HepG2 (cell line): ENCODE measurements around the gene RASSF7. TPM values are rescaled to one million over a fixed set of nuclear protein-coding genes. Genes with fewer than 3 reads are reported as not detected.
A peak's percentile ranks its signal among the peaks of the same experiment; 100 is the strongest.

ENCODE experiments used
- HES4 ChIP-seq: sonication (generic); formaldehyde crosslinking; IDR thresholded peaks from 2 replicates; pipeline ENCODE4 v1.9.0; 2021; ENCODE audit warnings: mild to moderate bottlenecking, missing genetic modification reagents, borderline replicate concordance
- KDM5A ChIP-seq: fragments of 200-600 bp; sonication (generic); IDR thresholded peaks from 2 replicates; pipeline ENCODE4 v1.7.0; 2018; ENCODE audit warnings: antibody characterized with exemption, mild to moderate bottlenecking, low read length, borderline replicate concordance
- NFKB2 ChIP-seq: sonication (generic); formaldehyde crosslinking; IDR thresholded peaks from 2 replicates; pipeline ENCODE4 v1.4.0; 2020; ENCODE audit warnings: missing genetic modification reagents, borderline replicate concordance
- RAD21 ChIP-seq: fragments of 450-650 bp; formaldehyde crosslinking; IDR thresholded peaks from 2 replicates; pipeline ENCODE4 v1.5.0; 2020; ENCODE audit warnings: mild to moderate bottlenecking
- RBM22 ChIP-seq: fragments of 200-400 bp; formaldehyde crosslinking; optimal IDR thresholded peaks from 2 replicates; pipeline ENCODE3; 2017; ENCODE audit warnings: mild to moderate bottlenecking, low read length, moderate library complexity
- SRSF9 ChIP-seq: fragments of 200-400 bp; formaldehyde crosslinking; IDR thresholded peaks from 2 replicates; pipeline ENCODE4 v1.6.1; 2018; ENCODE audit warnings: borderline replicate concordance, mild to moderate bottlenecking, low read depth, low read length; ENCODE audit not compliant: insufficient read depth, poor library complexity, severe bottlenecking
- ZFP82 ChIP-seq: sonication (generic); formaldehyde crosslinking; IDR thresholded peaks from 2 replicates; pipeline ENCODE4 v1.5.1; 2020; ENCODE audit warnings: mild to moderate bottlenecking, missing genetic modification reagents, borderline replicate concordance
- ZNF333 ChIP-seq: sonication (generic); formaldehyde crosslinking; IDR thresholded peaks from 2 replicates; pipeline ENCODE4 v1.4.0; 2020; ENCODE audit warnings: mild to moderate bottlenecking, missing genetic modification reagents, borderline replicate concordance
- polyA plus RNA-seq, 8 experiments: library from polyadenylated mRNA; depleted of rRNA in 3 of 8; stranded (reverse) in 7 of 8; unstranded in 1 of 8; fragments of >200 nt; fragmentation: Illumina TruSeq in 4 of 8; extraction: Trizol in 4 of 8; gene quantifications; 2 replicates each; pipeline versions ENCODE4 v1.2.1 to v1.2.3, GENCODE V29; 2011 to 2016; ENCODE audit warnings: low read depth in 4 of 8, missing spikeins in 1 of 8, mixed read lengths in 1 of 8; ENCODE audit not compliant: insufficient read depth in 1 of 8
- total RNA-seq, 5 experiments: library from RNA; depleted of rRNA; stranded (reverse); fragments of >200 nt; fragmentation: Illumina TruSeq; extraction: Trizol; gene quantifications; 2 replicates each; pipeline ENCODE4 v1.2.3, GENCODE V29; 2016; ENCODE audit warnings: low read depth in 1 of 5
- TF ChIP-seq, protein P1 (sequence below): sonication (generic); formaldehyde crosslinking; IDR thresholded peaks from 2 replicates; pipeline ENCODE4 v1.4.0; 2020; ENCODE audit warnings: missing genetic modification reagents, borderline replicate concordance
- TF ChIP-seq, protein P2 (sequence below): sonication (generic); formaldehyde crosslinking; IDR thresholded peaks from 2 replicates; pipeline ENCODE4 v1.4.0; 2020; ENCODE audit warnings: missing genetic modification reagents
- TF ChIP-seq, protein P3 (sequence below): IDR thresholded peaks from 2 replicates; pipeline ENCODE4 v1.6.1; 2016; ENCODE audit warnings: control low read depth
- TF ChIP-seq, protein P4 (sequence below): sonication (generic); formaldehyde crosslinking; IDR thresholded peaks from 2 replicates; pipeline ENCODE4; 2020; ENCODE audit warnings: missing genetic modification reagents, mild to moderate bottlenecking, borderline replicate concordance
- TF ChIP-seq, protein P5 (sequence below): IDR thresholded peaks from 2 replicates; pipeline ENCODE4 v1.6.1; 2016; ENCODE audit warnings: missing compliant biosample characterization, missing genetic modification reagents, borderline replicate concordance
- TF ChIP-seq, protein P6 (sequence below): sonication (generic); formaldehyde crosslinking; IDR thresholded peaks from 2 replicates; pipeline ENCODE4 v1.4.0; 2020; ENCODE audit warnings: missing genetic modification reagents
- TF ChIP-seq, protein P7 (sequence below): sonication (generic); formaldehyde crosslinking; conservative IDR thresholded peaks from 2 replicates; pipeline ENCODE4 v1.8.0; 2022; ENCODE audit warnings: missing genetic modification reagents

Gene RASSF7
- total and polyA plus RNA-seq, 2 of the 13 experiments (the other 11 are each of a cell fraction or from before 2014, with no cell fraction given), result 20.2 to 28.6 TPM

DNA sequence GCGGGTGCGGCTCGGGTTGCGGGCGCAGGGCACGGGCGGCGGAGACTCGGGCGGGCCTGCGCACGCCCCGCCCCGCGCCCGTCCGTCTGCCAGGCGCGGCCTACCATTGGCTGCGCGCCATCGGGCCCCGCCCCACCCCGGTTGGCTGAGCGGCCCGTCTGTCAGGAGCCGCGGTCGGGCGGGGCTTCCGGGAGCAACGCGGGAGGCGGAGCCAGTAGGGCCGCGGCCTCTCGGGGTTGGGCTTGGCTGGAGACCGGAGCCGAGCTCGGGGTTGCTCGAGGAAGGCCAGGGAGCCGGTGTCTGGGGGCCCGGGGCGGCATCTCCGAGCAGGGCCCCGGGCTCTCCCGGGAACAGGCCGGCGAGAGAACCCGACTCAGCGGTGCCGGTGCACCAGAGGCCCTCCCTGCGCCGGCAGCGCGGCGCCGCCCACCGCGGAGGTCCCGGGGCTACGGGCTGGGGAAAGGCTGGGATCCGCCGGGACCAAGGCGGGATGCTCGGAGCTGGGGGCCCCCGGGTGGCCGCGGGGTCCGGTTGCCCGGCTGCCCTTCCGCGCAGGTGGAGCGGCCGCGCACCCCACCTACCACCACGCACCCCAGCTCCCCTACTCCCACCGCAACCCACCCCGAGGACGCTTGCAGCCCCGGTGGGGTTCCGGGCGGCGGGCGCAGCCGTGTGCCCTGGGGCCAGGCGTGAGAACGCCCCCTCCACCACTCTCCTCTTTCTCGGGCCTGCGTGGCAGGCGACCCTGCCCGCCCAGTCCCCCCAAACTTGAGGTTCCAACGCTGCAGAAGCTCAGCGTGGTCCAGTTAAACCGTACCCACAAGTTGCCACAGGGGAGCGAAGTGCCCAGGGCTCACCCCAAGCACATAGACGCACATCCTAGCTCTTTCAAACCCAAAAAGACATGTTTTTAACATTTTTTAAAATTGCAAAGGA, 25.0 kb upstream of the RASSF7 start, which contains the start of gene HRAS (continued):
- no peak for TF ChIP-seq ZFP82
- TF ChIP-seq, protein P1, sequence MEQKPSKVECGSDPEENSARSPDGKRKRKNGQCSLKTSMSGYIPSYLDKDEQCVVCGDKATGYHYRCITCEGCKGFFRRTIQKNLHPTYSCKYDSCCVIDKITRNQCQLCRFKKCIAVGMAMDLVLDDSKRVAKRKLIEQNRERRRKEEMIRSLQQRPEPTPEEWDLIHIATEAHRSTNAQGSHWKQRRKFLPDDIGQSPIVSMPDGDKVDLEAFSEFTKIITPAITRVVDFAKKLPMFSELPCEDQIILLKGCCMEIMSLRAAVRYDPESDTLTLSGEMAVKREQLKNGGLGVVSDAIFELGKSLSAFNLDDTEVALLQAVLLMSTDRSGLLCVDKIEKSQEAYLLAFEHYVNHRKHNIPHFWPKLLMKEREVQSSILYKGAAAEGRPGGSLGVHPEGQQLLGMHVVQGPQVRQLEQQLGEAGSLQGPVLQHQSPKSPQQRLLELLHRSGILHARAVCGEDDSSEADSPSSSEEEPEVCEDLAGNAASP, result no peak
- no peak for TF ChIP-seq NFKB2
- TF ChIP-seq RBM22, result no peak
- no peak; the same call in 1 of the 2 replicates for TF ChIP-seq ZNF333 (CRISPR knock-in tag)
- TF ChIP-seq, protein P2, sequence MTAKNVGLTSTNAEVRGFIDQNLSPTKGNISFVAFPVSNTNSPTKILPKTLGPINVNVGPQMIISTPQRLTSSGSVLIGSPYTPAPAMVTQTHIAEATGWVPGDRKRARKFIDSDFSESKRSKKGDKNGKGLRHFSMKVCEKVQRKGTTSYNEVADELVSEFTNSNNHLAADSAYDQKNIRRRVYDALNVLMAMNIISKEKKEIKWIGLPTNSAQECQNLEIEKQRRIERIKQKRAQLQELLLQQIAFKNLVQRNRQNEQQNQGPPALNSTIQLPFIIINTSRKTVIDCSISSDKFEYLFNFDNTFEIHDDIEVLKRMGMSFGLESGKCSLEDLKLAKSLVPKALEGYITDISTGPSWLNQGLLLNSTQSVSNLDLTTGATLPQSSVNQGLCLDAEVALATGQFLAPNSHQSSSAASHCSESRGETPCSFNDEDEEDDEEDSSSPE, result peak; percentile 54
- peak; percentile 83; the same call in 1 of the 2 replicates for TF ChIP-seq HES4 (CRISPR knock-in tag)
- TF ChIP-seq, protein P3, sequence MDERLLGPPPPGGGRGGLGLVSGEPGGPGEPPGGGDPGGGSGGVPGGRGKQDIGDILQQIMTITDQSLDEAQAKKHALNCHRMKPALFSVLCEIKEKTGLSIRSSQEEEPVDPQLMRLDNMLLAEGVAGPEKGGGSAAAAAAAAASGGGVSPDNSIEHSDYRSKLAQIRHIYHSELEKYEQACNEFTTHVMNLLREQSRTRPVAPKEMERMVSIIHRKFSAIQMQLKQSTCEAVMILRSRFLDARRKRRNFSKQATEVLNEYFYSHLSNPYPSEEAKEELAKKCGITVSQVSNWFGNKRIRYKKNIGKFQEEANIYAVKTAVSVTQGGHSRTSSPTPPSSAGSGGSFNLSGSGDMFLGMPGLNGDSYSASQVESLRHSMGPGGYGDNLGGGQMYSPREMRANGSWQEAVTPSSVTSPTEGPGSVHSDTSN (CRISPR knock-in tag), result peak; percentile 92
- TF ChIP-seq, protein P4, sequence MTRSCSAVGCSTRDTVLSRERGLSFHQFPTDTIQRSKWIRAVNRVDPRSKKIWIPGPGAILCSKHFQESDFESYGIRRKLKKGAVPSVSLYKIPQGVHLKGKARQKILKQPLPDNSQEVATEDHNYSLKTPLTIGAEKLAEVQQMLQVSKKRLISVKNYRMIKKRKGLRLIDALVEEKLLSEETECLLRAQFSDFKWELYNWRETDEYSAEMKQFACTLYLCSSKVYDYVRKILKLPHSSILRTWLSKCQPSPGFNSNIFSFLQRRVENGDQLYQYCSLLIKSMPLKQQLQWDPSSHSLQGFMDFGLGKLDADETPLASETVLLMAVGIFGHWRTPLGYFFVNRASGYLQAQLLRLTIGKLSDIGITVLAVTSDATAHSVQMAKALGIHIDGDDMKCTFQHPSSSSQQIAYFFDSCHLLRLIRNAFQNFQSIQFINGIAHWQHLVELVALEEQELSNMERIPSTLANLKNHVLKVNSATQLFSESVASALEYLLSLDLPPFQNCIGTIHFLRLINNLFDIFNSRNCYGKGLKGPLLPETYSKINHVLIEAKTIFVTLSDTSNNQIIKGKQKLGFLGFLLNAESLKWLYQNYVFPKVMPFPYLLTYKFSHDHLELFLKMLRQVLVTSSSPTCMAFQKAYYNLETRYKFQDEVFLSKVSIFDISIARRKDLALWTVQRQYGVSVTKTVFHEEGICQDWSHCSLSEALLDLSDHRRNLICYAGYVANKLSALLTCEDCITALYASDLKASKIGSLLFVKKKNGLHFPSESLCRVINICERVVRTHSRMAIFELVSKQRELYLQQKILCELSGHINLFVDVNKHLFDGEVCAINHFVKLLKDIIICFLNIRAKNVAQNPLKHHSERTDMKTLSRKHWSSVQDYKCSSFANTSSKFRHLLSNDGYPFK, result peak; percentile 51; the same call in 1 of the 2 replicates
- TF ChIP-seq RAD21 (CRISPR knock-in tag), result peak; percentile 25
- TF ChIP-seq SRSF9, result no peak
- no peak for TF ChIP-seq KDM5A
- TF ChIP-seq, protein P5, sequence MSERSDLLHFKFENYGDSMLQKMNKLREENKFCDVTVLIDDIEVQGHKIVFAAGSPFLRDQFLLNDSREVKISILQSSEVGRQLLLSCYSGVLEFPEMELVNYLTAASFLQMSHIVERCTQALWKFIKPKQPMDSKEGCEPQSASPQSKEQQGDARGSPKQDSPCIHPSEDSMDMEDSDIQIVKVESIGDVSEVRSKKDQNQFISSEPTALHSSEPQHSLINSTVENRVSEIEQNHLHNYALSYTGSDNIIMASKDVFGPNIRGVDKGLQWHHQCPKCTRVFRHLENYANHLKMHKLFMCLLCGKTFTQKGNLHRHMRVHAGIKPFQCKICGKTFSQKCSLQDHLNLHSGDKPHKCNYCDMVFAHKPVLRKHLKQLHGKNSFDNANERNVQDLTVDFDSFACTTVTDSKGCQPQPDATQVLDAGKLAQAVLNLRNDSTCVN (CRISPR knock-in tag), result no peak
- TF ChIP-seq, protein P6, sequence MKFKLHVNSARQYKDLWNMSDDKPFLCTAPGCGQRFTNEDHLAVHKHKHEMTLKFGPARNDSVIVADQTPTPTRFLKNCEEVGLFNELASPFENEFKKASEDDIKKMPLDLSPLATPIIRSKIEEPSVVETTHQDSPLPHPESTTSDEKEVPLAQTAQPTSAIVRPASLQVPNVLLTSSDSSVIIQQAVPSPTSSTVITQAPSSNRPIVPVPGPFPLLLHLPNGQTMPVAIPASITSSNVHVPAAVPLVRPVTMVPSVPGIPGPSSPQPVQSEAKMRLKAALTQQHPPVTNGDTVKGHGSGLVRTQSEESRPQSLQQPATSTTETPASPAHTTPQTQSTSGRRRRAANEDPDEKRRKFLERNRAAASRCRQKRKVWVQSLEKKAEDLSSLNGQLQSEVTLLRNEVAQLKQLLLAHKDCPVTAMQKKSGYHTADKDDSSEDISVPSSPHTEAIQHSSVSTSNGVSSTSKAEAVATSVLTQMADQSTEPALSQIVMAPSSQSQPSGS, result peak; percentile 26; the same call in 1 of the 2 replicates
- TF ChIP-seq, protein P7, sequence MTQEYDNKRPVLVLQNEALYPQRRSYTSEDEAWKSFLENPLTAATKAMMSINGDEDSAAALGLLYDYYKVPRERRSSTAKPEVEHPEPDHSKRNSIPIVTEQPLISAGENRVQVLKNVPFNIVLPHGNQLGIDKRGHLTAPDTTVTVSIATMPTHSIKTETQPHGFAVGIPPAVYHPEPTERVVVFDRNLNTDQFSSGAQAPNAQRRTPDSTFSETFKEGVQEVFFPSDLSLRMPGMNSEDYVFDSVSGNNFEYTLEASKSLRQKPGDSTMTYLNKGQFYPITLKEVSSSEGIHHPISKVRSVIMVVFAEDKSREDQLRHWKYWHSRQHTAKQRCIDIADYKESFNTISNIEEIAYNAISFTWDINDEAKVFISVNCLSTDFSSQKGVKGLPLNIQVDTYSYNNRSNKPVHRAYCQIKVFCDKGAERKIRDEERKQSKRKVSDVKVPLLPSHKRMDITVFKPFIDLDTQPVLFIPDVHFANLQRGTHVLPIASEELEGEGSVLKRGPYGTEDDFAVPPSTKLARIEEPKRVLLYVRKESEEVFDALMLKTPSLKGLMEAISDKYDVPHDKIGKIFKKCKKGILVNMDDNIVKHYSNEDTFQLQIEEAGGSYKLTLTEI (CRISPR knock-in tag), result no peak
